Naive thymus-derived CD4-positive, alpha-beta T cell (primary cell): ENCODE measurements around the gene FHIT. TPM values are rescaled to one million over a fixed set of nuclear protein-coding genes. Genes with fewer than 3 reads are reported as not detected.

Experiments
- ATAC-seq: fragments of 150-1000 bp; cut with Tn5 transposase; 2 replicates; pipeline ENCODE4 v1.10.0; 2021; ENCODE audit warnings: mild to moderate bottlenecking, moderate library complexity
- CTCF ChIA-PET: fragments of 350-600 bp; sonication (Branson Sonifier 250); formaldehyde crosslinking; loops from one replicate; lab custom pipeline; 2021; ENCODE audit warnings: antibody characterized with exemption; lab: Charles Lee
- POLR2A ChIA-PET: fragments of 350-600 bp; sonication (Branson Sonifier 250); formaldehyde crosslinking; loops from one replicate; lab custom pipeline; 2021; ENCODE audit warnings: antibody characterized with exemption, inconsistent platforms; lab: Charles Lee
- DNase-seq, 9 donors: peaks; one replicate each; pipeline versions ENCODE4 v3.0.0 to v3.0.0-alpha.2; 2020 to 2022; ENCODE audit warnings: mixed read lengths in 1 of 9
- H3K27ac ChIP-seq: one replicate; pipeline ENCODE4 v1.7.0; 2013; ENCODE audit warnings: mild to moderate bottlenecking, low read depth, low read length, moderate library complexity
- H3K27me3 ChIP-seq, 2 donors: one replicate each; pipeline ENCODE4 v1.7.0; 2013; ENCODE audit warnings: low read length in 2 of 2, mild to moderate bottlenecking in 2 of 2, moderate library complexity in 2 of 2; ENCODE audit not compliant: control insufficient read depth in 2 of 2, insufficient read depth in 2 of 2
- H3K36me3 ChIP-seq, 3 experiments: 1 replicate in 2 of 3; 2 replicates in 1 of 3; pipeline ENCODE4 v1.7.0; 2013; ENCODE audit warnings: low read length in 3 of 3, mild to moderate bottlenecking in 3 of 3, moderate library complexity in 1 of 3; ENCODE audit not compliant: insufficient read depth in 3 of 3, control insufficient read depth in 2 of 3
- H3K4me1 ChIP-seq, 2 donors: one replicate each; pipeline ENCODE4 v1.7.0; 2013; ENCODE audit warnings: low read length in 2 of 2, mild to moderate bottlenecking in 2 of 2, moderate library complexity in 1 of 2; ENCODE audit not compliant: control insufficient read depth in 2 of 2, insufficient read depth in 2 of 2
- H3K4me3 ChIP-seq: 2 replicates; pipeline ENCODE4 v1.7.0; 2013; ENCODE audit warnings: mild to moderate bottlenecking, low read length
- H3K9me3 ChIP-seq, 3 experiments: 1 replicate in 2 of 3; 2 replicates in 1 of 3; pipeline ENCODE4 v1.7.0; 2013; ENCODE audit warnings: low read length in 3 of 3; ENCODE audit not compliant: control insufficient read depth in 2 of 3
- H3K27ac Mint-ChIP-seq, 9 donors: one replicate each; pipeline ENCODE4 v1.8.0; 2020 to 2022; ENCODE audit warnings: mixed read lengths in 9 of 9, mild to moderate bottlenecking in 8 of 9, moderate library complexity in 5 of 9, inconsistent platforms in 2 of 9
- H3K27me3 Mint-ChIP-seq, 5 donors: one replicate each; pipeline ENCODE4 v1.8.0; 2021 to 2022; ENCODE audit warnings: mixed read lengths in 5 of 5, mild to moderate bottlenecking in 1 of 5
- H3K36me3 Mint-ChIP-seq, 5 donors: one replicate each; pipeline ENCODE4 v1.8.0; 2020 to 2022; ENCODE audit warnings: mixed read lengths in 5 of 5, mild to moderate bottlenecking in 3 of 5, inconsistent platforms in 1 of 5
- H3K4me1 Mint-ChIP-seq, 7 donors: one replicate each; pipeline ENCODE4 v1.8.0; 2020 to 2022; ENCODE audit warnings: mixed read lengths in 7 of 7, mild to moderate bottlenecking in 3 of 7, inconsistent platforms in 1 of 7
- H3K4me3 Mint-ChIP-seq, 10 donors: one replicate each; pipeline ENCODE4 v1.8.0; 2020 to 2022; ENCODE audit warnings: mild to moderate bottlenecking in 10 of 10, mixed read lengths in 10 of 10, moderate library complexity in 6 of 10, inconsistent platforms in 2 of 10
- H3K9me3 Mint-ChIP-seq, 11 donors: one replicate each; pipeline ENCODE4 v1.8.0; 2020 to 2022; ENCODE audit warnings: mixed read lengths in 11 of 11, mild to moderate bottlenecking in 4 of 11, inconsistent platforms in 1 of 11, moderate library complexity in 1 of 11
- intact Hi-C, 2 donors: fragments of 100-400 bp; cut with micrococcal nuclease; formaldehyde crosslinking; loops; one replicate each; pipeline ENCODE4 v1.15.1; 2023
- polyA plus RNA-seq, 2 donors: library from polyadenylated mRNA; unstranded; fragments of 300-500 nt; fragmentation: Illumina TruSeq; gene quantifications; one replicate each; pipeline ENCODE4 v1.2.3, GENCODE V29; 2021
- total RNA-seq, 6 experiments: library from RNA in 5 of 6; stranded (reverse) in 5 of 6; gene quantifications; 1 replicate in 5 of 6; 2 replicates in 1 of 6; pipeline ENCODE4 v1.2.3 and lab custom pipeline; 2021 to 2026

Gene FHIT
- total and polyA plus RNA-seq, 7 experiments from 2014 or later: 51.2 to 230 (median 152) TPM

DNA sequence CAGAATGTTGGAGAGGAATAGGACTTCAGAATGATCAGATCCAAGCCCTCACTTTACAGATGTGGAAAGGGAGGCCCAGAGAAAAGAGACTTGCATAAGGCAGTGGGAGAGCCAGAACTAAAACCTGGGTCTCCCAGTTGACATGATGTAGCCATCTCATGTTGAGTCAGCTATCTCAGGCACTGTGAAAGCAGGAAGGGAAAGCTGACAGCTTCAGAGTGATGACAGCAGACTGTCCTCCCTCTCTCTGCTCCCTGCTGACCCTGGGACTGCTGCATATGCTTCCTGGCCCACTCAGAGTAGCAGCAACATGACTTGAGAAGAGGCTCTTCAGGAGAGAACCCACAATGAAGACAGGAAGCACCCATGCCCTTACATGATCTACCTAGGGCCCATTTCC lies 14.7 kb downstream of the FHIT start:
- H3K36me3 Mint-ChIP-seq: peaks cover 0 to 7% (median 0%) of the 10 kb centered on the region in 5 donors
- H3K4me3 Mint-ChIP-seq: no peak overlapping the region
- DNase-seq (no peak), ATAC-seq (peak; percentile 18)
- intact Hi-C loops: no loop called here
- H3K27me3 ChIP-seq: no peaks in the 10 kb centered on the region
- no peaks in the 10 kb centered on the region for H3K4me1 ChIP-seq
- CTCF ChIA-PET: no interaction called here
- H3K4me1 Mint-ChIP-seq: peaks cover 0 to 11% (median 0%) of the 10 kb centered on the region in 7 donors
- no peaks in the 10 kb centered on the region for H3K27me3 Mint-ChIP-seq
- H3K27ac ChIP-seq: no peak overlapping the region
- no peaks in the 10 kb centered on the region for H3K9me3 ChIP-seq
- peaks cover 0 to 2% (median 0%) of the 10 kb centered on the region in 11 donors for H3K9me3 Mint-ChIP-seq
- H3K4me3 ChIP-seq: no peak overlapping the region
- H3K27ac Mint-ChIP-seq: no peak overlapping the region
- POLR2A ChIA-PET: no interaction called here
- H3K36me3 ChIP-seq: no peaks in the 10 kb centered on the region

DNA sequence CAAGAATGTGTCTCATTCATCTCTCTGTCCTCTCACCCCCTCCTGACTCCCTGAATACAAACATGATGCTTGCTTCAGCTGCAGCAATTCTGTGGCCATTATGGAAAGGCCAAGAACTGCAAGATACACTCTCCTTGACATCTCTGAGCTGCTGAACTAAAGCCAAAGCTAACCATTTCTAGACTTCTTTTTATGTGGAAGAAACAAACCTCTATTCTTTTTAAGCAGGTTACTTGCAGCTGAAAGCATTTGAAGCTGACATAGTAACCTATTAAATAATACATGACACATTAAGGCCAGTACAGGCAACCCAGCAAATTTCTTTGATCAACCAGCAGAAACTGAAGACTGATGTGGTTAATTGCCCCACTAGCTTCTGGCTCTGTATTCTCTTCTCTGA lies 17.5 kb downstream of the FHIT start:
- Mint-ChIP-seq H3K4me1 (peaks cover 0 to 11% (median 0%) of the 10 kb centered on the region in 7 donors), H3K36me3 (peaks cover 0 to 15% (median 0%) of the 10 kb centered on the region in 5 donors), H3K27ac (no peak overlapping the region), H3K27me3 (no peaks in the 10 kb centered on the region), H3K4me3 (no peak overlapping the region), H3K9me3 (peaks cover 0 to 1% (median 0%) of the 10 kb centered on the region in 11 donors)
- ChIA-PET CTCF (interaction anchor here (0.6 kb wide), 1 partner anchor 1333 kb away, joined by 3 read pairs; no protein-coding TSS in a partner anchor), POLR2A (no interaction called here)
- DNase-seq (no peak), ATAC-seq (no peak)
- no peaks in the 10 kb centered on the region for H3K4me1 ChIP-seq
- intact Hi-C loops: no loop called here
- H3K36me3 ChIP-seq: no peaks in the 10 kb centered on the region
- no peaks in the 10 kb centered on the region for H3K27me3 ChIP-seq
- H3K4me3 ChIP-seq: no peak overlapping the region
- H3K9me3 ChIP-seq: no peaks in the 10 kb centered on the region
- H3K27ac ChIP-seq: no peak overlapping the region

DNA sequence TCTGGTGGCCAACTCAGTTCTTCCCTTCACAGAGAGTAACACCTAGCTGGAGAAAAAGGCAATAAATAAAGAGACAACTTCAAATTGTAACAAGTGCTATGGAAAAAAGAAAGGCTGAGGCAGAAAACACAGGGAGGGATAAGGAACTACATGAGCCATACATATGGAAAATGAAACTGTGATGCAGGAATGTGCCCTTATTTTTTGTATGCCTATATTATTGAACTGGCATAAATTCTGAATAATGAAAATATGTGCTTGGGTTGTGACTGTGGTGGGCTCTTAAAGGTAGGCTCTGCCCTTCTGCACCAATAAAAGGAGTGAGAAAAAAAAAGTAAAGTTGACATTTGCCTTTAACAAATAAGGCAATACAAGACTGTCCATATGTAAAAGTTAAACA lies 19.6 kb downstream of the FHIT start:
- intact Hi-C loops: no loop called here
- ATAC-seq (no peak), DNase-seq (no peak)
- Histone ChIP-seq H3K27ac (no peak overlapping the region), H3K9me3 (no peaks in the 10 kb centered on the region), H3K27me3 (no peaks in the 10 kb centered on the region), H3K4me3 (no peak overlapping the region), H3K36me3 (no peaks in the 10 kb centered on the region), H3K4me1 (no peaks in the 10 kb centered on the region)
- Mint-ChIP-seq H3K36me3 (peaks cover 0 to 15% (median 0%) of the 10 kb centered on the region in 5 donors), H3K4me1 (peaks cover 0 to 5% (median 0%) of the 10 kb centered on the region in 7 donors), H3K9me3 (peaks cover 0 to 1% (median 0%) of the 10 kb centered on the region in 11 donors), H3K27ac (peak overlapping the region in 1 of 9 donors; percentile 31), H3K4me3 (no peak overlapping the region), H3K27me3 (no peaks in the 10 kb centered on the region)
- ChIA-PET CTCF (no interaction called here), POLR2A (no interaction called here)

DNA sequence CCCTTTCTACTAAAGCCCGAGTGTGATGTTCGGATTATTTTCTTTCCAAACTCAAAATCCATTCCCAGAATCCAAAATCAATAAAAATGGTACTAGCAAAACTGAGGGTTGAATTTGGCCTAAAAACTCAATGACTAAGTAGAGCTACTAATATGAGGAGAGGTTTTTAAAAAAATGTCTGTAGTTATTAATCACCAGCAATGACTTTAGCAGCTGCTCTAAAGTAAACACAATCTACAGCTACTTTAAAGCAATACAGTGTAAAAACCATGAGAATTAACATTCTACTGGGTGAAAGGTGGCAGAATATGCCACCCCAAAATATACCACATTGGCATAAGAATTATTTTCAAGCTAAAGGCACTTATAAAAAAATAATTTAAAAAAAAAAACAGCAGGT lies 23.5 kb downstream of the FHIT start:
- Mint-ChIP-seq H3K4me1 (no peaks in the 10 kb centered on the region), H3K9me3 (peaks cover 0 to 1% (median 0%) of the 10 kb centered on the region in 11 donors), H3K27ac (no peak overlapping the region), H3K36me3 (peaks cover 0 to 14% (median 0%) of the 10 kb centered on the region in 5 donors), H3K27me3 (no peaks in the 10 kb centered on the region), H3K4me3 (no peak overlapping the region)
- Histone ChIP-seq H3K27me3 (no peaks in the 10 kb centered on the region), H3K4me3 (no peak overlapping the region), H3K27ac (no peak overlapping the region), H3K36me3 (no peaks in the 10 kb centered on the region), H3K4me1 (no peaks in the 10 kb centered on the region), H3K9me3 (no peaks in the 10 kb centered on the region)
- ChIA-PET POLR2A (no interaction called here), CTCF (no interaction called here)
- ATAC-seq: no peak
- DNase-seq: no peak
- intact Hi-C loops: no loop called here

DNA sequence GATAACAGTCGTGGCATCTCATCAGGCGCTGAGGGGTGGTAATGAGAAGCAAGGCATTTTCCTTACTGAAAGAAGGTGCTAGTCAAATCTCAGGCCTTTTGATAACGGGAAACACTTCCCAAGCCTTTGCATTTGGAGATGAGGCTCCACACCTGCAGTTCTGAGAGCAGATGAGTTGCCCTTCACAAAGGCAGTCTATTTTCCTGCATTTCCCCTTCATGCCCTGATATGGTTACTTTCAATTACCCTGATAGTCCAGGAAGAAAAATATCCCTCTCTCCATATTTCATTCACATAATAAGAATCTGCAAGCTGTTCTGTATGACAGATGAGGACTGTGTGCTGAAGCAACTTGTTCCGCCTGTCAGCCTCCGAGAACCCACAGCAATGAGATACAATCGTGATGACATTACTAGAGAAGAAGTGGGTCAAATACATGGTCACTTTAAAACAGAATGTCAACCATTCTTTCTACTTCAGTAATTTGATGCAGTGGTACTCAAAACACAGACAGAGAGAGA lies 25.0 kb downstream of the FHIT start:
- Mint-ChIP-seq H3K27ac (no peak overlapping the region), H3K4me3 (no peak overlapping the region), H3K9me3 (peaks cover 0 to 1% (median 0%) of the 10 kb centered on the region in 11 donors), H3K36me3 (peaks cover 0 to 5% (median 0%) of the 10 kb centered on the region in 5 donors), H3K27me3 (no peaks in the 10 kb centered on the region), H3K4me1 (no peaks in the 10 kb centered on the region)
- DNase-seq: no peak
- no peaks in the 10 kb centered on the region for H3K4me1 ChIP-seq
- no peaks in the 10 kb centered on the region for H3K36me3 ChIP-seq
- ATAC-seq: no peak
- no peak overlapping the region for H3K4me3 ChIP-seq
- intact Hi-C loops: no loop called here
- ChIA-PET POLR2A (no interaction called here), CTCF (interaction anchor here (0.5 kb wide), 1 partner anchor 524 kb away, joined by 5 read pairs; no protein-coding TSS in a partner anchor)
- H3K9me3 ChIP-seq: no peaks in the 10 kb centered on the region
- H3K27me3 ChIP-seq: no peaks in the 10 kb centered on the region
- no peak overlapping the region for H3K27ac ChIP-seq

DNA sequence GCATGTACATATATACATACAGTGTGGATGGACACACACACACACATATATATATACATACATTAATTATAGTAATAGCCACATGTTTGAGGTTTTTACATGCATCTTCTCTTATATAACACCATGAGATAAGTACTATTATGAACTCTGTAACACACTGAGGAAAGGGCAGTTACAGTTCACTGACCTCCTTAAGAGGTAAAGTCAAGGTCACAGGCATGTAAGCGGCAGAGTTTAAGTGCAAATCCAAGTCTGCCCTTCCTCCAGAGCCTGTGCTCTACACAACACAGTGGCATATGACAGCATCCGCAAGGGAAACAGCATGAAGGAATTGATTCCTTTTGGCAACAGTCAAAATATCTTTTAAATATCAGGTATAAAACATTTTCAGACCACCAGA lies 26.4 kb downstream of the FHIT start:
- CTCF ChIA-PET: no interaction called here

DNA sequence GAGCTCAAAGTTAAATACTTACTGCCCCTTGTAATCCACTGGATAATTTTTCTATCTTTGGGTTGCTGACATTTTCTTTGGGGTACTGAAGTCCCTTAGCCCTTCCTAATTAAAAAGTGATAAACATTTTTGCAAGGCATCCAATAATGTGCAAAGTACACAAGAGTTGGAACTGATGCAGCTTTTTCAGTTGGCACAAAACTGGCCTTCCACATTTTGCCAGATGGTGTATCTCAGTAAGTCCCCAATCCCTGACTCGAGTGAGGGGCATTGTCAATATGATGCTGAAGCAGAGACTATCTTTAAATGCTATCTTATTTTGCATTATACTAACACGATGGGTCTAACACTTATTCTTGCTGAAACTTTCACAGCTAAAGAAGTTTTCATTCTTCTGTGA lies 27.8 kb downstream of the FHIT start:
- Mint-ChIP-seq H3K27ac (no peak overlapping the region), H3K27me3 (no peaks in the 10 kb centered on the region), H3K4me1 (no peaks in the 10 kb centered on the region), H3K36me3 (peaks cover 0 to 5% (median 0%) of the 10 kb centered on the region in 5 donors), H3K4me3 (no peak overlapping the region), H3K9me3 (no peaks in the 10 kb centered on the region)
- ATAC-seq (no peak), DNase-seq (no peak)
- Histone ChIP-seq H3K9me3 (no peaks in the 10 kb centered on the region), H3K27me3 (no peaks in the 10 kb centered on the region), H3K4me3 (no peak overlapping the region), H3K4me1 (no peaks in the 10 kb centered on the region), H3K36me3 (no peaks in the 10 kb centered on the region), H3K27ac (no peak overlapping the region)
- intact Hi-C loops: no loop called here
- POLR2A ChIA-PET: no interaction called here
- CTCF ChIA-PET: no interaction called here

More for the DNA sequence above, 26.4 kb downstream of the FHIT start:
- Mint-ChIP-seq H3K9me3 (no peaks in the 10 kb centered on the region), H3K27ac (no peak overlapping the region), H3K36me3 (peaks cover 0 to under 1% (median 0%) of the 10 kb centered on the region in 5 donors), H3K4me3 (no peak overlapping the region), H3K27me3 (no peaks in the 10 kb centered on the region), H3K4me1 (no peaks in the 10 kb centered on the region)
- no peak for ATAC-seq
- Histone ChIP-seq H3K36me3 (no peaks in the 10 kb centered on the region), H3K4me1 (no peaks in the 10 kb centered on the region), H3K4me3 (no peak overlapping the region), H3K9me3 (no peaks in the 10 kb centered on the region), H3K27ac (no peak overlapping the region), H3K27me3 (no peaks in the 10 kb centered on the region)
- POLR2A ChIA-PET: no interaction called here
- no peak for DNase-seq
- intact Hi-C loops: no loop called here
